Forelimb muscle (tissue), 1 donor: ENCODE results near the gene FOXF2. TPM values are rescaled to one million over a fixed set of nuclear protein-coding genes. Genes with fewer than 3 reads are reported as not detected.
"Not testable (repeated sequence)": the region's sequence is repeated elsewhere in the genome, so short reads cannot be mapped to it uniquely, and the experiment has no call there.

Experiments used
- DNase-seq: peaks from one replicate; pipeline ENCODE4 v3.0.0-alpha.2; 2013; ENCODE audit warnings: low read depth
- polyA plus RNA-seq: library from polyadenylated mRNA; unstranded; fragments of 120-200 nt; gene quantifications from one replicate; pipeline ENCODE4 v1.2.1, GENCODE V29; 2013; ENCODE audit not compliant: insufficient read length

Gene FOXF2
- 0.92 TPM for polyA plus RNA-seq

DNA sequence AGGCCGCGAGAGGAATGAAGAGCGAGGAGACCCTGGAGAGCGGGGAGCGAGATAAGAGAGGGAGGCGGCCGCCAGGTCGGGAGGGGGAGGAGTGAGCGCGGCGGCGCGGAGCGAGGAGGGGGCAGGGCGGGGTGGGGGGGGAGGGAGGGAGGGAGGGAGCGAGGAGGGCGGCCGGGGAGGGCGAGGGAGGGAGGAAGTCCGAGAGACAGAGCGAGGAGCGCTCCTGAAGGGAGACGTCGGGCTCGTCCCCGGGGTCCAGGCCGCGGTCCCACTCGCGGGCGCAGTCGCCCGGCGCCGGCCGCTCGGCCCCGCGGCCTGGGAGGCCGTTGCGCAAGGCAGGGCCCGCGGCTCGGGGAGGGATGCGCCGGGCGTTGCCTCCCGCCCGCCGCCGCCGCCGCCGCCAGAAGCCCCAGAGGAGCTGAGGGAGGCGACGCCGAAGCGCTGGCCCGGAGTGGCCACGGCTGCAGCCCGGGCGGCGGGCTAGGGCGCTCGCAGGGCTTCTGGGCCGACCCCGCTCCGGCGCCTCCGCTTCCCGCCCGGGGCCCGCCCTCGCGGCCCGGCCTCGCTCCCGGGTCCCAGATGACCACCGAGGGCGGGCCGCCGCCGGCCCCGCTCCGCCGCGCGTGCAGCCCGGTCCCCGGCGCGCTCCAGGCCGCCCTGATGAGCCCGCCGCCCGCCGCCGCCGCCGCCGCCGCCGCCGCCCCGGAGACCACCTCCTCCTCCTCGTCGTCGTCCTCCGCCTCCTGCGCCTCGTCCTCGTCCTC is at the start of gene FOXF2:
TSS of gene FOXF2 (plus strand) at position 208 of the 764 bp plus-strand sequence. CDS start at position 580, 372 bp downstream.
- DNase-seq = no peak

DNA sequence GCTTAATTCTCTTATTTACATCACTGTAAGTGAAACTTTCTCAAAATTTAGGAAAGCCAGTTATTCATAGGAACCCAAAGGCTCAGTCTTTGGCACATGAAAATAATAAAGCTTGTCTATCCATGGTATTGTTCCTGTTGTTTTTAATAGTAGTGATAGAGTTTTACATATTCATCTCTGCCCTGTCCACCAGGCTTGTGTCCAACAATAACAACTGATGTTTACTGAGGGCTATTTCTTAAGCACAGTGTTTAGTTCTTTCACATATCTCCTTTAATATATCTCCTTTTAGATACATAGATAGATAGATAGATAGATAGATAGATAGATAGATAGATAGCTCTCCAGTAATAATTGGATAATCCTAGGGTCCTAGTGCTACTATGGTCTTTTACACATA is 43.3 kb upstream of the FOXF2 start:
- DNase-seq = no peak

DNA sequence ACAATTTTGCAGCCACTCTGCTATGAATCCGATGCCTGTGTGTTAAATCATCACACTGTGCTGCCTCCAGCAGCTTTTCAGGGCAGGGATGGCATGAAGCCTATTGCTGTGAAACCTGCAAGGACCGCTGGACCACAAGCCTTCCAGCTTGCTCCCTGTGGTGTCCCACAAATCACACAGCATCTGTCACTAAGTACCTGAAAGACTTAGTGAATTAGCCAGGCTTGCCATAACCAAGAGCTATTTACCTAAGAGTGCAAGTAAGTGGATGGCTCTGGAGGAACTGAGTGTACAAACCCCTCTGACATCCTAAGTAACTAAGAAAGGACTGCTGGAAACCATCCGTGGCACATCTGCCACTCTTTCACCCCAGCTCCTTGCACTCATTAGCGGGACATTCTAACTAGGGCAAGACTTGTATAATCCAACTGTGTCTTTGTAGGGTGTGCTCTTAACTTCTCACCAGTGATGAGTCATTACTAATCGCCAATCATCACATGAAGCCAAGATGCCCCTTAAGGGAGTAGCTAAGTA is 42.8 kb upstream of the FOXF2 start:
- no peak for DNase-seq

DNA sequence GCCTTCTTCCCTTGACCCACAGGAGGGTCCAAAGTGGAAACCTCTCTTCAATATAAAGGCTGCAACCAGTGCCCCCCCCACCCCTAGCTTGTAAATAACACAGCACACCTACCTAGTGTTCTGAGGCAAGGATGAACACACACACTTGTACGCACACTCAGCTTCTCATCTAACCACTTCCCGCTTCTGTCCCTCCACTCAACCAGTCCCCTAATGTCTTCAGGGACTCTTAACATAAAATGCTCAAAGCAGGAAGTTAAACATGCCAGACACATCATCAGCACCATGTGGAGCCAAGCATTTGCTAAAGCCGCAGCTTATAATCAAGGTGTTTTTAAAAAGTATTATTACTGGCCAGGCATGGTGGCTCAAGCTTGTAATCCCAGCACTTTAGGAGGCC is 42.2 kb upstream of the FOXF2 start:
- DNase-seq = no peak

DNA sequence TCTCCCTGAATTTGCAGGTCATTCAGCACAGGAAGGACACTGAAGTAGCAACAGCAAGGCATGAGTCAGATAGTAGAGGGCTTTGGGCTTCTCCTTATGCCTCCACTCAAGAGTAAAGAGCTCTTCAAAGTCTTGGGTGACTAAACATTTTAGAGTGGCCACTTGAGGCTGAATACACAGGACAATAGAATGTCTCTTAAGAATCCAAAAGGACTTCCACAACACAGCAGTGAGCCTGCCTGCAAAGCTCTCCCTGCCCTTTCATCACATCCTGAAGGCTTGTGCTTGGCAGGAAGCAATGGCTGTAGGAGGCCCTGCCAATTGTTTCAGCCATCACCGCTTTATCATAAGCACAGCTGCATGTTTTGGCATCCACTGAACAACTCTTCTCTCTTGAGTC is 40.7 kb upstream of the FOXF2 start:
- peak; percentile 85 for DNase-seq

DNA sequence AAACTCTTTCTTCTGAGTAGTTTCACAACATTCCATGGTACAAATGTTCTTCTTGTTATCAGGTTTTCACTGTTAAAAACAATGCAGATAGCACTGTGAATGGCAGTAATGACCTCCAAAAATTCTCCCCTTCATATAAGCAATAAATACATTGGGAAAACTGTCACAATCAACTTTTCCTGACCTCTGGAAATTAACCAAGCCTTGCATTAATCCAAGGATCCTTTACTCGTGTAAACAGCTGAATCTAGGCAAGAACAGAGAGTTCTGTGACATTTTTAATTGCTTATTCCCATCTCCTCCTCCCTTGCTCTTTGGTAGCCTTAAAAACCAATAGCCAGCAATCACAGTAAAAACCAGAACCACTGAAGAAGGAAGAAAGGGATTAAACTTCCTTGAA is 39.7 kb upstream of the FOXF2 start:
- no peak for DNase-seq

DNA sequence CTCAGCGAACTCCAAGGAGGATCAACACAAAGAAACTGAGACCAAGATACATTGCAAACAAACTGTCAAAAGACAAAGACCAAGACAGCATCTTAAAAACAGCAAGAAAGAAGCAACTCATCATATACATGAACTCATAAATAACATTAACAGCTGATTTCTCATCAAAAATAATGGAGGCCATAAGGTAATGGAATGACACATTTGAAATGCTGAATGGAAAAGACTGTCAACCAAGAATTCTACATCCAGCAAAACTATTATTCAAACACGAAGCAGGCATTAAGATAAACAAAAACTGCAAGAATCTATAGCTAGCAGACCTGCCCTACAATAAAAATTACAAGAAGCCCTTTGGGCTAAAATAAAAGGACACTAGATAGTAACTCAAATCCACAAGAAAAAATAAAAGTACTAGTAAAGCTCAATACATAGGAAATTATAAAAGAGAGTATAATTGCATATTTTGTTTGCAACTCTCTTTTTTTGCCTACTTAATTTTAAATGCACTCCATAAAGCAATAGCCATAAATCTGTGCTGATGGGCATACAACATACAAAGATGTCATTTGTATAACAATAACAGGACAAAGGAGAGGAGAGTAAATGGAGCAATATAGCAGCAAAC is 37.9 kb upstream of the FOXF2 start:
- no peak for DNase-seq

DNA sequence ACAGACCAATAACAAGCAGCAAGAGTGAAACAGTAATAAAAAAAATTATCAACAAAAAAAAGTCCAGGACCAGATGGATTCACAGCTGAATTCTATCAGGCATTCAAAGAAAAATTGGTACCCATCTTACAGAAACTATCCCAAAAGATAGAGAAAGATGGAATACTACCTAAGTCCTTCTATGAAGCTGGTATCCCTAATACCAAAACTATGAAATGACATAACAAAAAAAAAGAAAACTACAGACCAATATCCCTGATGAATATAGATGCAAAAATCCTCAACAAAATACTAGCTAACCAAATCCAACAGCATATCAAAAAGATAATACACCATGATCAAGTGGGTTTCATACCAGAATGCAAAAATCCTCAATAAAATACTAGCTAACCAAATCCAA is 34.3 kb upstream of the FOXF2 start:
- DNase-seq = not testable (repeated sequence)

DNA sequence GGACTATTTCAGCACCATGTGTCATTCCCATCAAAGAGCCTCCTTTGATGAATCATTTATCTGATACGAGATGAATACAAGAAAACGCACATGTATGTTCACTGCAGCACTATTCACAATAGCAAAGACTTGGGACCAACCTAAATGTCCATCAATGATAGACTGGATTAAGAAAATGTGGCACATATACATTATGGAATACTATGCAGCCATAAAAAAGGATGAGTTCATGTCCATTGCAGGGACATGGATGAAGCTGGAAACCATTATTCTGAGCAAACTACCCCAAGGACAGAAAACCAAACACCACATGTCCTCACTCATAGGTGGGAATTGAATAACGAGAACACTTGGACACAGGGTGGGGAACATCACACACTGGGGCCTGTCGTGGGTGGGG is 27.7 kb upstream of the FOXF2 start:
- not testable (repeated sequence) for DNase-seq

DNA sequence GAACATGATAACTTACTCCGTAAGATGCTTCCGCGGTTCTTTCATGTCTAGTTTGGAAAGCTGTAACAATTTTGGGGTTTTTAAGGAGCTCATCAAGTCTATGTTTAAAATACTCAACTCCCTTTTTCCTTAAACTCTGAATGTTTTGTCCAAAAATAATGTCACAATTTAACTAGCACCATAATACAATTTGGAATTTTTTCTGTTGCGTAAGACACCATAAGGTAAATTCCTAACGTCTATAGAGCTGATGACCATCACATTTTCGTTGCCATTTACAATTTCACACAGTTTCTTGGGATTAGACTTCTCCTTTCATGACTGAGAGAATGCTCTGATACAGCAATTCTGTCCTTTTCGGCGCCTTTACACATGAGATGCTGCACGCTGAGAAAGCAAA is 26.7 kb upstream of the FOXF2 start:
- DNase-seq = no peak

DNA sequence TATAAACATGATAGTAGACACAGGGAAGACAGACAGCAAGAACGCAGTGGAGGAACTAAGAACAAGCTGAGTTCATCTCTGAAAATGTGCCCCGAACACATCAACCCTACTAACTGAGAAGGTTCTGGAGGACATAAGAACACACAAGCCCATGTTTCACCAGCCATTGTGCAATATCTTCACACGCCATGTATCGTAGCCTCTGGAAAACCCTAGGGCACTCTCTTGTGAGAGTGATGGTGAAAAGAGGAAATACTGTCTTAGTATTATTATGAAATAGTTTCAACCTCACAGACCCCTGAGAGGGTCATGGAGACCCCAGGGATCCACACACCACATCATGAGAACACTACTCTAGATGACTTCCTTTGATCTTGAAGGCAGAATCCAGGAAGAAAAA is 26.1 kb upstream of the FOXF2 start:
- DNase-seq = no peak

DNA sequence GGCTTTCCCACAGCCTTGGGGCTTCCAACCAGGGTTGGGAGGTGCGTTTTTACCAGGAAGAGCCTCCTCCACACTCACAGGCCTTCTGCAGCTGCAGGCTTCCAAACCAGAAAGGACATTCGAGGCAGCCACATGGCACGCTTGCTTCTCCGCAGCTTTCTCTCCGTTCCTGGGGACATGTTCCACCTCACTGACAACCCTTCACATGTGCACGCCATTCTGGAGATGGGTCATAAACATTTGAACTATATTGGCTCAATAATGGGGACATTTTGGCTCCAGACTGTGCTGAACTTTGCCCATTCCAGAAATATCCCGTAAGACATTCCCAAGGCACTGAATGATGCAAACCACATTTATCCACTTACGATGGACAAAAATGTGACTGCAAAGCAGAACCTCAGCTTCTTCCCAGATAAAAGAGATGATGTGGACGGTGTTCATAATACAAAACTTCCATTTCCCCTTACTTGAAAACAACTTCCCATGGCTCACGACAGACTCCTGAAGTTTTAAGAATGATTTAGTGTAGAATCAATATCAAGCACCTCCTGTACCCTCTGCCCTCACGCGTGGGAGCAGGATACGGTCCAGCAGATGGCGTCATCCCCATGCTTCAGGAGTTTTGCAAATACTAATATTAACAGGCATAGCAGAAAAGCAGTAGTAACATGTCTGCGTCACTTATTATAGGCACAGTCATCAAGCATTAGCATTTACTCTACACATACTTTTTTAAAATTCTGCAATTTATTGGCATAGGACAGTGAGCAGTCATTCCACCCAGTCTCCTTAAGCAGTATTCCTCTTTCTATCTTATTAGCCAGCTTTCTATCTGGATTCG is 25.4 kb upstream of the FOXF2 start:
- peak; percentile 65 for DNase-seq

DNA sequence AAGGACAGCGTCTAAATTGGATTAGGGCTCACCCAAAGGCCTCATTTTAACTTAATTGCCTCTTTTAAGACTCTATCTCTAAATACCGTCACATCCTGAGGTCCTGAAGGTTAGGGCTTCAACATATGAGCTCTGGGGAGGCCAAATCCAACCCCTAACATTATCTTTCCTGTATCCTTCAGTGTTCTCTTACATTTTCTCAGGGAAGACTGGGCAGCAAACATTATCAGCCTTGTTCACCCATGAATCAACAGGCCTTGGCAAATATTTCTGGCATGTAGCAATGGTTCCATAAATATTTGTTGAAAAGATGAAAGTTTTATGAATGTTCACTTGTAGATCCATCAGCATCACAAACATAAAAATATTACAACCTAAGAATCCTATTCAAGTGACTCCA is 24.6 kb upstream of the FOXF2 start:
- no peak for DNase-seq

DNA sequence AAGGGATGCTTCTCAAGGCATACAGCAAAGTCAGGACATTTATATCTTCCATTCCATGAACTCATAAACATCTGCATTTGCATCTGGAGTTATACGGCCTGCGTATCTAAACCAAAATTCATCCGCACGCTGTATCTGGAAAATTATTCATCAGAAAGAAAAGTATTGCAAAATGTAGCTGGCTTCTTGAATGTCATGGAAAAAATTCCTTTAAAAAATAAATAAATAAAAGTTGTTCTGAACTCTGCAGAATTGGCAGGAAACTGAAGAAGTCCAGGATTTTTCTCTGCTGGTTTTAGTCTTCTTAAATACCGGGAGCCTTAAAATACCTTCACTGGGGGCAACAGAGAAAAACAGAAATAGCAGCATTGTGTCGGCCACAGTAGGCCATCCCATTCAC is 23.7 kb upstream of the FOXF2 start:
- peak; percentile 51 for DNase-seq

DNA sequence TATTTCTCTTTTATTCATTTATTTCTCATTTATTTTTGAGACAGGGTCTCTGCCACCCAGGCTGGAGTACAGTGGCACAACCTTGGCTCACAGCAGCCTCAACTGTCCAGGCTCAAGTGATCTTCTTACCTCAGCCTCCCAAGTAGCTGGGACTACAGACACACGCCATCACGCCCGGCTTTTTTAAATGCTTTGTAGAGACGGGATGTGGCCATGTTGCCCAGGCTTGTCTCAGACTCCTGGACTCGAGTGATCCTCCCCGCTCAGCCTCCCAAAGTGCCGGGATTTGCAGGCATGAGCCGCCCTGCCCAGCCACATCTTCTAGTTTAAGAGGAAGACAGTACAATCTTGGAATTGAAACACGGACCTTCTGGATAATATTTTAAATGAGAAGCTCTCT is 21.6 kb upstream of the FOXF2 start:
- DNase-seq = no peak

DNA sequence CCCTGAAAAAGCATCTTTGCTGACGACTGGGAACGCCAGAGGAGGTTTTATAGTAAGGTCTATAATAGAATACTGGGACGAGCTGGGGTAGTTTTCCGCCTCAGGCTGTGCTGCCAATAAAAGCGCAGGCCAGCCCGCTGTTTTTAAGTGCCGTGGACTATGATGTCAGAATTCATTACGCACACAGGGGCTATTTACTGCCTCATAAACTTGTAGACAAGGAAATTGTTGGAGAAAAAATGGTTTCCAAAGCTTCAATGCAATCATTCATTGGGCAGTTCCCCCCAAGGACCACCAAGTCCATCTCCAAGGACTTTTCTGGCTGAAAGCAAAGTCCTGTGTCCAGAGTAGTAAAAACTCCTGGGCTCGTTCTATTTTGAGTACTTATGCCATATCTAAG is 20.4 kb upstream of the FOXF2 start:
- no peak for DNase-seq

DNA sequence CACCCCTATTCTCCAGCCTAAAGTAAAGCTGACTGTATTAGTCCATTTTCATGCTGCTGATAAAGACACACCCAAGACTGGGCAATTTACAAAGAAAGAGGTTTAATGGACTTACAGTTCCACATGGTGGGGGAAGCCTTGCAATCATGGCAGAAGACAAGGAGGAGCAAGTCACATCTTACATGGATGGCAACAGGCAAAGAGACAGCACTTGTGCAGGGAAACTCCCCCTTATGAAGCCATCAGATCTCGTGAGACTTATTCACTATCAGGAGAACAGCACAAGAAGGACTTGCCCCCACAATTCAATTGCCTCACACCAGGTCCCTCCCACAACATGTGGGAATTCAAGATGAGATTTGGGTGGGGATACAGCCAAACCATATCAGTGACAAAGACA is 19.7 kb upstream of the FOXF2 start:
- DNase-seq = not testable (repeated sequence)

DNA sequence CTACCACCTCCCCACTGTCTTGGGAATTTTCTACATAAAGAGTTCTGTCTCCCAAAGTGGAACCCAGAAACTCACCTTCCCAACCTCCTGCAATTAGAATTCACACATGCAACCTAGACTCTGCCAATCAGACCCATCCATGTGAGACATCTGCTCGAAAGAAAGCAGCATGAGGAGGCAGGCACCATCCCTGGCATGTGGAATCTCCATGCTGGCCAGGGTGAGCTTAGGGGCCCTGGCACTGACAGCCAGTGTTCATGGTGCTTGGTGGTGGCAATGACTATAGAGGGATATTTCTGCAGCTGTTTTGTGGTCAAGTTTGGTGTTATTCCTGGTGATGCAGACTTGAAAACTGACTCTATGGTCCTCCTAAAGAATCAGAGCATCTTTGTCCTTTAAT is 17.4 kb upstream of the FOXF2 start:
- DNase-seq = no peak

DNA sequence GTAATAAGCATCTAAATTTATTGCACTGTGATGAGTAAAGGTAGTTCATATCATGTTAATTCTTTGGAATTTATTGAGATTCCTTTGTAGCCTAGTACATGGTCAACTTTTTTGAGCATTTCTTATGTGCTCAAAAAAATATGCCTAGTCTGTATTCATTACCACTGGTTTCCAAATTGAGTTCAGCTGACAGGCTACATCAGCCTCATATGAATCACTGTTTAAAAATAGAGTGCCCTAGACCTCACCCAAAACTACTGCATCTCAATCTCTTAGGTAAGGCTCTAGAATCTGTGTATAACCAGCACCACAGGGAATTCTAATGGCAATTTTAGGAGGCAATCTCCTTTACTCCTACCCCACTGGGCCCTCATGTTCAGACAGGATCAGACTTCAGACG is 16.7 kb upstream of the FOXF2 start:
- DNase-seq = no peak

DNA sequence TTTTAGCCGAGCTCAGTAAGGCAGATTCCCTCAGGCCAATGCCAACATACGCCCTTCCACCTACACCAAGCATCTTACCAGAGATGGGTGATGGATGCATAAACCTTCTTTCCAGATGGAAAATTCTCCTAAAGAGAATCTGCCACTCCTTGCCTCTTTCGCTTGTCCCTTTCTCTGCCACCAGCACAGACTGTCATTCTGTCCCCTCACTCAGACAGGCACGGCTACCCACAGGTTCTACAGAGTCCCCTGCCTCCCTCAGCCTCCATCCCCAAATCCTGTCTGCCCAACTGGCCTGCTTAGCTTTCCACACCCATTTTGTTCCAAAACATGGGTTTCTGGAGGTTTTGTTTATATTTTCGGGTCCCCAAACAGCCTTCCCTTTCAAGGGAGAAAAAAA is 12.7 kb upstream of the FOXF2 start:
- no peak for DNase-seq

DNA sequence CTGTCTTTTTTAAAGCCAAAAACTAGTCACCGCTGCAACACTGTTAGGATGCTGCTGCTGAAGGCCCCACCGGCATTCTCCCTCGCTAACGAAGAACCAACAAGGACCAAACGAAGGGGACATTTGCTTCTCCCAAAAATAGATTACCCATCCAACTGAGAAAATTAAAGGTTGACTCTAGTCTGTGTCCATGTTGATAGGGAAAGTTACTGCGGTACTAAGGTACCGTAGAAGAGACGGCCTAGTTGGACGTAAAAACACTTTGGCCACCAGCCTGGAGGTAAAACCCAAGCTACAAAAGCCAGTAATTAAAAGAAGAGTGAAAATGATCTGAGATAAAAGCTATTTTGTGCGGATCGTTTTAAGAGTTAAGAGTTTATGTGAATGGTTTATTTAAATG is 11.8 kb upstream of the FOXF2 start:
- no peak for DNase-seq
